Mononuclear cell (primary cell): ENCODE results near the gene TMEM62. TPM values are rescaled to one million over a fixed set of nuclear protein-coding genes. Genes with fewer than 3 reads are reported as not detected.
"Not testable (repeated sequence)": the region's sequence is repeated elsewhere in the genome, so short reads cannot be mapped to it uniquely, and the experiment has no call there.

Source experiments
- H3K27me3 ChIP-seq: 2 replicates; pipeline ENCODE4 v1.6.0; 2011; ENCODE audit warnings: low read length, control low read depth; ENCODE audit not compliant: insufficient read depth
- H3K4me1 ChIP-seq: 2 replicates; pipeline ENCODE4 v1.5.1; 2011; ENCODE audit warnings: mild to moderate bottlenecking, low read length, control low read depth; ENCODE audit not compliant: insufficient read depth
- H3K4me3 ChIP-seq: 2 replicates; pipeline ENCODE4 v1.5.1; 2011; ENCODE audit warnings: mild to moderate bottlenecking, low read length, moderate library complexity
- H3K9me3 ChIP-seq: 2 replicates; pipeline ENCODE4 v1.5.1; 2011; ENCODE audit warnings: low read depth, mild to moderate bottlenecking, control low read depth, low read length
- total RNA-seq: library from RNA; depleted of rRNA; stranded (reverse); fragments of >200 nt; gene quantifications from one replicate; pipeline ENCODE4 v1.2.3, GENCODE V29; 2012

Gene TMEM62
- total RNA-seq, 1 donor: 28.8 TPM

DNA sequence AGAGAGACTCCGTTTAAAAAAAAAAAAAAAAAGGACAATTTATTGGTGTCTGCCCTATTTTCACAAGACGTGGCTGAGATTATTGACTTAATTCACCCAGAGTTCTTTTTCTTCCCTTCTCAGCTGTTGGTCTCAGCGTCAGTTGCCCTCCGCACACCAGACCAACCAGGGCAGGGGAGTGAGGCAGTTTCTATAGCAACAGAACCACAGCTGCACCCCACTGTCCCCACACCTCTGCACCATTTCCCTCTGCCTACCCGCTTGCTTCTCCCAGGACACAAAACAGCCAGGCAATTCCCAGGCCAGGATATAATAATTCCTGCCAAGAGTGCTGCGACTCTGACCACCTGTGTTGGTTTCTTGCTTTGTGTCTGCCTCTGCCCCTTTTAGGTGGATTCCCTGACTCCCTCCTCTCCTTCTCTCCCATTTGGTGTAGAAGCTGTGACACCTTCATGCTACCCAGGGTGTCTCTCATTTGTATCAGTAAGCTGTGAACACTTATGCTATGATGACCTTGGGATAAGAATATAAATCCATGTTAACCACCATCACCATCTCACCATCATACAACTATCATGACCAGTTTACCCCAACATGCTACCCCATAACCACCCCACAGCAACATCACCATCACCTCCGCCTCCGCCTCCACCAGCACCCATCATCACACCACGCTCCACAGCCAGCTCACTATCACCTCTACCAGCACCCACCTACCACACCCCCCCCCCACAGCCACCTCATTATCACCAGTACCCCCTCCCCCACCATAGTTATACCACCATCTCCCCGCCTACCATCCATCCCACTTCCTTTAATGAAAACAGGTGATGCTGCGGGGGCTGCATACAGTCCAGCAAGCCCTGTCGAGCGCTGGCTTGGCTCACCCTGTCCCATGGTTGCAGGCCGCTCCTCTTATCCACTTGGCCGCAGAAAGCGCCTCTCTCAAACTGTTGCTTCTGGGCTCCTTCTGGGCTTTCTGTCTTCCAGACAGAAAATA, 86.8 kb downstream of the TMEM62 start:
- Histone ChIP-seq H3K4me3 (no peak overlapping the region), H3K4me1 (no peaks in the 10 kb centered on the region), H3K9me3 (no peaks in the 10 kb centered on the region), H3K27me3 (no peaks in the 10 kb centered on the region)

DNA sequence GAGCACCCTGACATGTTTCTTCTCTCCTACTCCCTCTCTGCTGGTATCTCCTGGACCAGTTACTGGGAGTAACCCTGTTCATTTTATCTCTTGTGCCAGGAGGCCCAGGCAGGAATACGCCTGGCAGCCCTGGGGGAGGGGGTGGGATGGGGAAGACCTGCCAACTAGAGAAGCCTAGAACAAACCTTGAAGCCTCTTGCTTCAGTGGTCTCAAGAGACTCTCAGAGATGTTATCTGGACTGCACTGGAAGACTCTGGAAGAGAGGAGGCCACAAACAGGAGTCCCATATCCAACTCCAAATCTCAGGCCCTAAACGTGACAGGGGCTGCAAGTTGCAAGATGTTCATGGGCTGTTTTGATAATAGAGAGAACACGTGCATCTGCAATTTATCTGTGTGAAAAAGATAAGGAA, 87.6 kb downstream of the TMEM62 start, which contains the start of gene EPB42:
Gene EPB42 (minus strand): TSS at position 28 of the 413 bp plus-strand sequence. CDS start 193 bp downstream, outside the sequence.
- Histone ChIP-seq H3K4me1 (no peaks in the 10 kb centered on the region), H3K27me3 (no peaks in the 10 kb centered on the region), H3K4me3 (no peak within 1 kb of the TSS), H3K9me3 (no peaks in the 10 kb centered on the region)

DNA sequence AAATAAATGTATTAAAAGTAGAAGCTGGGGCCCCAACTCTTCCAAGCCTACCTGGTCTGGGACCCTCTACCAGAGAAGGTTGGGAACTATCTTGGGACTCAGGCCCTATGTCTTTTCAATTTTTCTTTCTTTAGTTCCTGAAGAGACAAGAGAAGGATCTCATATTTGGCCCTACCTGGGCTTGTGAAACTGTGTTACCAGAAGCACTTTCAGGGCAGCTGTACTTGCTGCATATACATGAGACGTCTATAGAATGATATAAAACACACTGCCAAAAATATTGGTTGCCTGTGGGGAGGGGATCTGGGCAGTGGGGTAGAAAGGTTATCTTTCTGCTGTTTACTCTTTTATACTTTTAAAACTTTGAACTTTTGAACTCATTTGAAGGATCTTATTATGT, 88.0 kb downstream of the TMEM62 start:
- H3K27me3 ChIP-seq: no peaks in the 10 kb centered on the region
- H3K9me3 ChIP-seq: no peaks in the 10 kb centered on the region
- no peak overlapping the region for H3K4me3 ChIP-seq
- H3K4me1 ChIP-seq: no peaks in the 10 kb centered on the region

DNA sequence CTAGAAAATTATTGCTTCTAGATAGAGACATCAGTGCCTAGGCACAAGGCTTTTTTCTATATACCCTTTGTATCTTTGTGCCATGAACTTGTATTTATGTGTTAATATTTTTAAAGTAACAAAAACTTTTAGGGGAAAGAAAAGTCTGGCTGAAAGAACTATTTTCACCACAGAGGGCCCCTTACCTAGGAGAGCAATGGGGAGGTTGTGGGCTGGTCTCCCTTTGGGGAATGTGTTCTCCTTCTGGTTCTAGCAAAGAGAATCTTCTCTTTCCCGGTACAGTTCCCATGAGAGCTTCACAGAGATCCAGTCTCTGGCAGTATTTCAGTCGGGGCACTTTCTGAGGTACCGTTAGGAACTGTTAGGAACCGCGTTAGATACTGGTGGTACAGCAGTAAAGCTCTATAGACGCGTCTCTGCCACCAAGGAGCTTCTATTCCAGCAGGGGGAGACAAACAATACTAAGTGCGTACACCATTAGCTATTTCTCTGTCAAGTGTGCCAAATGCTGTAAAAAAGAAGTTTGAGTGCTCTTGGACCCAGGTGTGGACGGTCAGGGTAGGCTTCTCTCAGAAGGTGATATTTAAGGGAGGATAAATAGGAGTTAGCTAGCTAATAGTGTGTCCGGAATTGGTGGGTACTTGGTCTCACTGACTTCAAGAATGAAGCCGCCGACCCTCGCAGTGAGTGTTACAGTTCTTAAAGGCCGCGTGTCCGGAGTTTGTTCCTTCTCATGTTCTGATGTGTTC, 92.0 kb downstream of the TMEM62 start:
- H3K9me3 ChIP-seq: no peaks in the 10 kb centered on the region
- no peaks in the 10 kb centered on the region for H3K27me3 ChIP-seq
- H3K4me1 ChIP-seq: no peaks in the 10 kb centered on the region
- H3K4me3 ChIP-seq: no peak overlapping the region

DNA sequence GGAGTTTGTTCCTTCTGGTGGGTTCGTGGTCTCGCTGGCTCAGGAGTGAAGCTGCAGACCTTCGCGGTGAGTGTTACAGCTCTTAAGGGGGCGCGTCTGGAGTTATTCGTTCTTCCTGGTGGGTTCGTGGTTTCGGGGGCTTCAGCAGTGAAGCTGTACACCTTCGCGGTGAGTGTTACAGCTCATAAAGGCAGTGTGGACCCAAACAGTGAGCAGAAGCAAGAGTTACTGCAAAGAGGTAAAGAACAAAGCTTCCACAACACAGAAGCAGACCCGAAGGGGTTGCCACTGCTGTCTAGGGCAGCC, 92.5 kb downstream of the TMEM62 start:
- H3K9me3 ChIP-seq, H3K4me1 ChIP-seq, H3K4me3 ChIP-seq, H3K27me3 ChIP-seq: not testable (repeated sequence)

DNA sequence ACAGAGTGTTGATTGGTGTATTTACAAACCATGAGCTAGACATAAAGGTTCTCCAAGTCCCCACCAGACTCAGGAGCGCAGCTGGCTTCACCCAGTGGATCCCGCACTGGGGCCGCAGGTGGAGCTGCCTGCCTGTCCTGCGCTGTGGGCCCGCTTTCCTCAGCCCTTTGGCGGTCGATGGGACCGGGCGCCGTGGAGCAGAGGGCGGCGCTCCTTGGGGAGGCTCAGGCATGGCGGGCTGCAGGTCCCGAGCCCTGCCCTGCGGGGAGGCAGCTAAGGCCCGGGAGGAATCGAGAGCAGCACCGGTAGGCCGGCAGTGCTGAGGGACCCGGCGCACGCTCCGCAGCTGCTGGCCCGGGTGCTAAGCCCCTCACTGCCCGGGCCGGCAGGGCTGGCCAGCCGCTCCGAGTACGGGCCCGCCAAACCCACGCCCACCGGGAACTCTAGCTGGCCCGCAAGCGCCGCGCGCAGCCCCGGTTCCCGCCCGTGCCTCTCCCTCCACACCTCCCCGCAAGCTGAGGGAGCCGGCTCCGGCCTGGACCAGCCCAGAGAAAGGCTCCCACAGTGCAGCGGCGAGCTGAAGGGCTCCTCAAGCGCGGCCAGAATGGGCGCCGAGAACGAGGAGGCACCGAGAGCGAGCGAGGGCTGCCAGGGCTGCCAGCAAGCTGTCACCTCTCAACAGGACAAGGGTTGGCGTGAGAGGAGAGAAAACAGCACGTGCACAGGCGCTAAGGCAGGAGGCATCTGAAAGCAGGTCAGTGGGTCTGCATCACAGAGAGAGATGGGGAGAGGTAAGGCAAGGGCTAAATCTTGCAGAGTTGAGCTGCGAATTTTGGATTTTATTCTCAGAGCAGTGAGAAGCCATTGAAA, 93.3 kb downstream of the TMEM62 start:
- no peaks in the 10 kb centered on the region for H3K27me3 ChIP-seq
- H3K9me3 ChIP-seq: no peaks in the 10 kb centered on the region
- H3K4me3 ChIP-seq: no peak overlapping the region
- no peaks in the 10 kb centered on the region for H3K4me1 ChIP-seq

DNA sequence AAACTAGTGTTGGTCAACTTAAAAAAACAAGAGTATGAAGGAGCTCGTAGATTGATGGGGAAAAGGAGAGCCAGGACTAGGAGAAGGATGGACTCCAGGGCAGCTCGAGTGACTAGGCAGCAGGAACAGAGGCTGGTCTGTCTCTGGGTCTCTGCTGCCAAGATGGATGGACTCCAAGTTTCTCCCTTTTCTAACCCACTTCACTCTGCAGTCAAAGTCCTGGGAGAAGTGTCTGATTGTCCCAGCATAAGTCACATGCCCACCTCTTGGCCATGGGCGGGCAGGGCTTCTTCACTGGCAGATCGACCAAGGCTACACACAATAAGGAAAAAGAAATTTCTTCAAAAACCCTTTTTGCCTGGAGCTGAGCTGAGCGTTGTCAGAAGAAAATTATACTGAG, 96.6 kb downstream of the TMEM62 start:
- no peaks in the 10 kb centered on the region for H3K27me3 ChIP-seq
- H3K4me1 ChIP-seq: no peaks in the 10 kb centered on the region
- H3K9me3 ChIP-seq: no peaks in the 10 kb centered on the region
- H3K4me3 ChIP-seq: no peak overlapping the region

DNA sequence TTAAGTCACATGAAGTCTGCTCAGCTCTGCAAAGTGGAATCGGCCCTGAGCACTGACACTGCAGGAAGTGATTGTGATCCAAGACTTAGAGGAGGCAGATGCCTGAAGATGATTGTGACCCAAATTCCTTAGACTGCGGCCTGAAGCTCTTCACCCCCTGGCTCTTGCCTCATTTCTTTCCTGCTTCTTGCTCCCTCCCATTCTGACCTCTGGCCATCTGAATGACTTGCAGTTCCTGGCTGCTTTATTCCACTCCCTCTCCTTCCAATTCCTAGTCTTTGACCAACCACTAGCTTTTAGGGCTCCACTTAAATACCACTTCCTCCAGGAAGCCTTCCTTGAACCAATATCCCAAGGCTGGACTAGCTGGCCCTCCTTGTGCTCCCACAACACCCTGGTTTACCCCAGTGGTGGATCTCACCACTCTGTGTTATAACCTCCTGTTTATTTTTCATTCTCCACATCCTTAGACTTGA, 97.3 kb downstream of the TMEM62 start:
- H3K27me3 ChIP-seq: no peaks in the 10 kb centered on the region
- no peaks in the 10 kb centered on the region for H3K4me1 ChIP-seq
- no peak overlapping the region for H3K4me3 ChIP-seq
- no peaks in the 10 kb centered on the region for H3K9me3 ChIP-seq

DNA sequence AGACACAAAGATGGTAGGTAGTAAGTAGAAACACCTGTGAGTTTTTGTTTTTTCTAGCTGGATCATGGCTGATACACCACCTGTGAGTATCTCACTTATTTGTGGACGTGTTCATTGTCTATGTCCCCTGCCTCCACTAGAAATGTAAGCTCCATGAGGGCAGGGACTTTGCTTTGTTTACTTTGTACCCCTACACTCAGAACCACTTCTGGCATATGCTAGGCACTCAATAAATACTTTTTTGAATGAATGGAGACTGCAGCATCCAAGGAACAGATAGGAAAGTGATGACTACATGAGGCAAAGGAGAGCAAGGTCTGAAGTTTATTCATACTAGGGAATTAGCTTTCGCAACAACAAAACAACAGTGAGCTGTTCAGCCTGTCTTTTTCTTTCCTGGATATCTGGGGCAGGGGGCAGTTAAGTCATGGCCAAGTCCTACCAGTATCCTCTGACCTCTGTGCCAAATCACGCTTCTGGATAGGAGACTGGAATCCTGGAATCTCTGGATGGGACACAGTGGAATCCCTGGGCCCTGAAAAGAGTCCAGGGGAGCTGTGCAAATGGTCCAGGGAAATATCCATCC, 99.0 kb downstream of the TMEM62 start:
- no peaks in the 10 kb centered on the region for H3K9me3 ChIP-seq
- H3K27me3 ChIP-seq: no peaks in the 10 kb centered on the region

More for the DNA sequence above, 99.0 kb downstream of the TMEM62 start:
- Histone ChIP-seq H3K4me1 (no peaks in the 10 kb centered on the region), H3K4me3 (no peak overlapping the region)

Other genes starting within 250 kb of the TMEM62 start
- gene TTBK2, start 212.8 kb upstream of the TMEM62 start, total RNA-seq: 14.2 TPM
- 44.7 TPM for gene UBR1, start 27.5 kb upstream of the TMEM62 start, total RNA-seq
- 110 TPM for gene CCNDBP1, start 51.8 kb downstream of the TMEM62 start, total RNA-seq
- 0.10 TPM for gene EPB42, start 87.4 kb downstream of the TMEM62 start, total RNA-seq
- not detected for gene TGM5, start 133.3 kb downstream of the TMEM62 start, total RNA-seq
- gene TGM7, start 168.7 kb downstream of the TMEM62 start, total RNA-seq: not detected
- gene LCMT2, start 197.0 kb downstream of the TMEM62 start, total RNA-seq: 9.7 TPM
- gene ZSCAN29, start 237.5 kb downstream of the TMEM62 start, total RNA-seq: 8.6 TPM
- gene TUBGCP4, start 237.5 kb downstream of the TMEM62 start, total RNA-seq: 4.9 TPM